Uterus (tissue), 4 donors: ENCODE measurements around the gene PKD1L1. TPM values are rescaled to one million over a fixed set of nuclear protein-coding genes. Genes with fewer than 3 reads are reported as not detected.

Source experiments
- DNase-seq, 2 donors: peaks; one replicate each; pipeline ENCODE4 v3.0.0-alpha.2; 2019 to 2020
- H3K27ac ChIP-seq, 2 donors: fragments of 200-600 bp; sonication (generic); 1 replicate in 1 of 2; 2 replicates in 1 of 2; pipeline ENCODE4 v1.5.1; 2016 to 2018
- H3K27me3 ChIP-seq, 2 donors: fragments of 200-600 bp; sonication (generic); one replicate each; pipeline ENCODE4 v1.5.1; 2018 to 2019; ENCODE audit warnings: control low read depth in 1 of 2
- H3K36me3 ChIP-seq, 2 donors: fragments of 200-600 bp; sonication (generic); one replicate each; pipeline ENCODE4 v1.5.1; 2019; ENCODE audit warnings: control low read depth in 1 of 2
- H3K4me1 ChIP-seq, 2 donors: fragments of 200-600 bp; sonication (generic); one replicate each; pipeline ENCODE4 v1.5.1; 2018 to 2019; ENCODE audit warnings: control low read depth in 1 of 2
- H3K4me3 ChIP-seq, 2 donors: fragments of 200-600 bp; sonication (generic); 1 replicate in 1 of 2; 2 replicates in 1 of 2; pipeline ENCODE4 v1.5.1; 2018 to 2019; ENCODE audit warnings: mild to moderate bottlenecking in 1 of 2
- H3K9me3 ChIP-seq, 2 donors: fragments of 200-600 bp; sonication (generic); one replicate each; pipeline ENCODE4 v1.5.1; 2019; ENCODE audit warnings: control low read depth in 1 of 2
- POLR2A ChIP-seq, 2 donors: fragments of 450-650 bp; IDR thresholded peaks; one replicate each; pipeline ENCODE4 v1.6.1; 2016; ENCODE audit warnings: antibody characterized with exemption in 2 of 2, mild to moderate bottlenecking in 1 of 2, moderate library complexity in 1 of 2
- intact Hi-C: fragments of 100-400 bp; cut with DNase I; formaldehyde crosslinking; loops from one replicate; pipeline ENCODE4 v1.15.1; 2023; ENCODE audit warnings: low total_unique reads
- total RNA-seq, 4 donors: library from RNA; depleted of rRNA in 3 of 4; stranded (reverse); fragments of >200 nt in 3 of 4; gene quantifications; one replicate each; pipeline versions ENCODE4 v1.1.0 to v1.2.4, GENCODE V29; 2014 to 2023
- TF ChIP-seq, protein P1 (sequence below), 4 experiments: fragments of 200-600 bp in 2 of 4; fragments of 450-650 bp in 2 of 4; sonication (generic) in 2 of 4; IDR thresholded peaks; one replicate each; pipeline ENCODE4 v1.5.1; 2016 to 2019; ENCODE audit warnings: antibody characterized with exemption in 4 of 4, mild to moderate bottlenecking in 2 of 4, moderate library complexity in 1 of 4
- donor health status: DM: yes; HTN: yes; CAD: no.

The PKD1L1 gene
- total RNA-seq, 4 donors from 2014 or later = under 0.01 to 3.8 (median 0.74) TPM

DNA sequence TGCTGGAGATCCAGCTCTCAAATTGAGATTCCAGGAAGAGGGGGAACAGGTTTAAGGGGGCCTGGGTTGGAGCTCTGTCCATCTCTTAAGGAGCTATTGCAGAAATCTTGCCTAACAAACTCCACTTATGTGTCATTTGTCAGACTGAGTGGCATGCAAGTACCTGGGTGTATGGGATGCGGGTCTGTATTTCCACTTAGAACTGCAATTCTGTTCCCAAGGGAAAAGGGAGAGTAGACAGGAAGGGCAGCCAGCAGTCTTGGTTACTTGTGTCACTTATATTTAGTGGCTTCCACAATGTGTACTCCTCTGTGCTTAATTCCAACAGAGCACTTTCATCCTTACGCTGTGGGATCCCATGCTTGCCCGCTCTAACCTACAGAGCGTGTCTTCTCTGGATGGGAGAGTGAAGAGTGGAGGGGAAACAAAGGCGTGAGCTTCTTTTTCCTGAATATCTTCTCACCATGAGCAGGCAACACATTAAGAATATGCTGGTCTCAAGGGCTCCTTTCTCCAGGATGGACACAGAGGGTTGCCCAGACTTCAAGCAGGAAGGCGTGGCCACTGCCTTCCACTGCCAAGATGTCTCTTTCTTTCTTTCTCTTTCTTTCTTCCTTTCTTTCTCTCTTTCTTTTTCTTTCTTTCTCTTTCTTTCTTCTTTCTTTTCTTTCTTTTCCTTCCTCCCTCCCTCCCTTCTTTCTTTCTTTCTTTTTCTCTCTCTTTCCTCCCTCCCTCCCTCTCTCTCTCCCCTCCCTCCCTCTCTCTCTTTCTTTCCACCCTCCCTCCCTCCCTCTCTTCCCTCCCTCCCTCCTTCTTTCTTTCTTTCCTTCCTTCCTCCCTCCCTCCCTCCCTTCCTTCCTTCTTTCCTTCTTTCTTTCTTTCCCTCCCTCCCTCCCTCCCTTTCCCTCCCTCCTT lies 212.6 kb downstream of the PKD1L1 start:
- no peak overlapping the region for H3K4me3 ChIP-seq
- intact Hi-C loops = no loop called here
- TF ChIP-seq POLR2A (IDR thresholded peaks at IDR 0.05) = no peak
- TF ChIP-seq, protein P1, sequence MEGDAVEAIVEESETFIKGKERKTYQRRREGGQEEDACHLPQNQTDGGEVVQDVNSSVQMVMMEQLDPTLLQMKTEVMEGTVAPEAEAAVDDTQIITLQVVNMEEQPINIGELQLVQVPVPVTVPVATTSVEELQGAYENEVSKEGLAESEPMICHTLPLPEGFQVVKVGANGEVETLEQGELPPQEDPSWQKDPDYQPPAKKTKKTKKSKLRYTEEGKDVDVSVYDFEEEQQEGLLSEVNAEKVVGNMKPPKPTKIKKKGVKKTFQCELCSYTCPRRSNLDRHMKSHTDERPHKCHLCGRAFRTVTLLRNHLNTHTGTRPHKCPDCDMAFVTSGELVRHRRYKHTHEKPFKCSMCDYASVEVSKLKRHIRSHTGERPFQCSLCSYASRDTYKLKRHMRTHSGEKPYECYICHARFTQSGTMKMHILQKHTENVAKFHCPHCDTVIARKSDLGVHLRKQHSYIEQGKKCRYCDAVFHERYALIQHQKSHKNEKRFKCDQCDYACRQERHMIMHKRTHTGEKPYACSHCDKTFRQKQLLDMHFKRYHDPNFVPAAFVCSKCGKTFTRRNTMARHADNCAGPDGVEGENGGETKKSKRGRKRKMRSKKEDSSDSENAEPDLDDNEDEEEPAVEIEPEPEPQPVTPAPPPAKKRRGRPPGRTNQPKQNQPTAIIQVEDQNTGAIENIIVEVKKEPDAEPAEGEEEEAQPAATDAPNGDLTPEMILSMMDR (IDR thresholded peaks at IDR 0.05) = no peak
- no peaks in the 10 kb centered on the region for H3K9me3 ChIP-seq
- no peaks in the 10 kb centered on the region for H3K27me3 ChIP-seq
- no peaks in the 10 kb centered on the region for H3K4me1 ChIP-seq
- DNase-seq = no peak
- H3K27ac ChIP-seq = no peak overlapping the region
- no peaks in the 10 kb centered on the region for H3K36me3 ChIP-seq

GRCh38 chr7:47734949-47735291 lies 213.3 kb downstream of the PKD1L1 start:
- no peak for DNase-seq
- no peaks in the 10 kb centered on the region for H3K36me3 ChIP-seq
- no peak overlapping the region for H3K4me3 ChIP-seq
- H3K4me1 ChIP-seq = no peaks in the 10 kb centered on the region
- no peaks in the 10 kb centered on the region for H3K9me3 ChIP-seq
- TF ChIP-seq POLR2A (IDR thresholded peaks at IDR 0.05) = no peak
- no peaks in the 10 kb centered on the region for H3K27me3 ChIP-seq
- intact Hi-C loops = no loop called here
- no peak overlapping the region for H3K27ac ChIP-seq

GRCh38 chr7:47734287-47734948 lies 213.8 kb downstream of the PKD1L1 start:
- Histone ChIP-seq H3K36me3 (no peaks in the 10 kb centered on the region), H3K27me3 (no peaks in the 10 kb centered on the region), H3K9me3 (no peaks in the 10 kb centered on the region), H3K4me3 (no peak overlapping the region), H3K4me1 (no peaks in the 10 kb centered on the region), H3K27ac (no peak overlapping the region)
- TF ChIP-seq, protein P1 (IDR thresholded peaks at IDR 0.05) = no peak
- TF ChIP-seq POLR2A (IDR thresholded peaks at IDR 0.05) = no peak
- intact Hi-C loops = no loop called here
- no peak for DNase-seq

- Histone ChIP-seq H3K4me3 (no peak overlapping the region), H3K27ac (no peak overlapping the region), H3K27me3 (no peaks in the 10 kb centered on the region), H3K9me3 (no peaks in the 10 kb centered on the region), H3K36me3 (no peaks in the 10 kb centered on the region), H3K4me1 (no peaks in the 10 kb centered on the region)
- DNase-seq = no peak
- intact Hi-C loops = no loop called here
- TF ChIP-seq POLR2A (IDR thresholded peaks at IDR 0.05) = no peak
- TF ChIP-seq, protein P1 (IDR thresholded peaks at IDR 0.05) = no peak
Observed at GRCh38 chr7:47730142-47730541, 218.1 kb downstream of the PKD1L1 start.

GRCh38 chr7:47726047-47726726 lies 222.1 kb downstream of the PKD1L1 start:
- Histone ChIP-seq H3K9me3 (no peaks in the 10 kb centered on the region), H3K36me3 (no peaks in the 10 kb centered on the region), H3K4me3 (no peak overlapping the region), H3K27me3 (no peaks in the 10 kb centered on the region), H3K4me1 (peaks cover 0 to 1% of the 10 kb centered on the region in 2 donors), H3K27ac (no peak overlapping the region)
- TF ChIP-seq, protein P1 (IDR thresholded peaks at IDR 0.05) = no peak
- TF ChIP-seq POLR2A (IDR thresholded peaks at IDR 0.05) = no peak
- intact Hi-C loops = no loop called here
- DNase-seq = no peak
